Mucosa of stomach (tissue), 1 donor: Measurements from ENCODE around the gene NTM.

Experiments used
- H3K27me3 ChIP-seq: one replicate; pipeline ENCODE4 v1.7.0; 2013; ENCODE audit warnings: mild to moderate bottlenecking, low read length; ENCODE audit not compliant: control insufficient read depth, insufficient read depth
- H3K36me3 ChIP-seq: one replicate; pipeline ENCODE4 v1.7.0; 2013; ENCODE audit warnings: low read length; ENCODE audit not compliant: control insufficient read depth, insufficient read depth
- H3K4me1 ChIP-seq: one replicate; pipeline ENCODE4 v1.7.0; 2013; ENCODE audit warnings: mild to moderate bottlenecking, low read length; ENCODE audit not compliant: control insufficient read depth, insufficient read depth
- H3K4me3 ChIP-seq: one replicate; pipeline ENCODE4 v1.7.0; 2013; ENCODE audit warnings: low read length
- H3K9ac ChIP-seq: one replicate; pipeline ENCODE4 v1.7.0; 2013; ENCODE audit warnings: mild to moderate bottlenecking, low read length, moderate library complexity
- H3K9me3 ChIP-seq: one replicate; pipeline ENCODE4 v1.7.0; 2013; ENCODE audit warnings: mild to moderate bottlenecking, low read length, moderate library complexity; ENCODE audit not compliant: control insufficient read depth
- donor health status: Pancreatic carcinoma.

Gene NTM

DNA sequence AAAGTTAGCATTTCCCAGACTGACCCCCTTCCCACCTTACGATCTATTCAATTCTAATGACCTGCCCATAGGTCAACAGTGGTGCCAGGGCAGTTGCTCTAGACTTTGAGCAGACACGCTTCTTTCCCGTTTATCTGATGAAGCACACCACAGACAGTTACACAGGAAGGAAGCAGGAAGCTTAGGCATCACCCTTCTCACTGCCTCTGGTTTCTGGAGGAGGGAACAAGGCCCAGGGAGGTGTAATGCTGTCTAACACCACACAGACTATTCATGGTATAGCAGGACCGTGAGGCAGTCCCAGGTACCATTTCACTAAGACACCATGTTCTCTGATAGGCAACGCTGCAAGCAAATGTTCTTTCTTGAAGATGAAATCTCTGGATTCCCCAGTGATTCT lies 279.4 kb downstream of the NTM start:
- Histone ChIP-seq H3K4me1 (no peaks in the 10 kb centered on the region), H3K27me3 (no peaks in the 10 kb centered on the region), H3K4me3 (no peak overlapping the region), H3K9ac (no peak overlapping the region), H3K36me3 (no peaks in the 10 kb centered on the region), H3K9me3 (no peaks in the 10 kb centered on the region)

DNA sequence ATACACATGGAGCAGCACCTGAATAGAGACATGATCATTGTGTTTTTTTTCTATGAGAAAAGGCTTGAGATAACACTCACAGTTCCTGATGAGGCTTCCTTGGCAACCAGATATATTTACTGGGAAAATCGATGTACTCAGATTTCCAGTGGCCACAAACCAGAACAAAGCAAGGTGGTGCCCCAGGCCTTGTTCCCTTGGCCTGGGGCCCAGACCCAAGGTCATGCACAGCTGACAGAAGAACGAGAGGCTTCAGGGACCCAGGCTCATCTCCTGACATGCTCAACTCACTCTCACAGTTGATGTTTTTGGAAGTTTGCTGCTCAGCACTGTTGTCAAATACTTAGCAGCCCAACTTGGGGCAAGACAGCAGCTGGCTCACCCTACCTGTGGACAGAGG lies 281.8 kb downstream of the NTM start:
- H3K27me3 ChIP-seq, result peaks cover 4% of the 10 kb centered on the region
- no peaks in the 10 kb centered on the region for H3K4me1 ChIP-seq
- no peaks in the 10 kb centered on the region for H3K36me3 ChIP-seq
- no peak overlapping the region for H3K4me3 ChIP-seq
- H3K9me3 ChIP-seq, result no peaks in the 10 kb centered on the region
- H3K9ac ChIP-seq, result no peak overlapping the region

DNA sequence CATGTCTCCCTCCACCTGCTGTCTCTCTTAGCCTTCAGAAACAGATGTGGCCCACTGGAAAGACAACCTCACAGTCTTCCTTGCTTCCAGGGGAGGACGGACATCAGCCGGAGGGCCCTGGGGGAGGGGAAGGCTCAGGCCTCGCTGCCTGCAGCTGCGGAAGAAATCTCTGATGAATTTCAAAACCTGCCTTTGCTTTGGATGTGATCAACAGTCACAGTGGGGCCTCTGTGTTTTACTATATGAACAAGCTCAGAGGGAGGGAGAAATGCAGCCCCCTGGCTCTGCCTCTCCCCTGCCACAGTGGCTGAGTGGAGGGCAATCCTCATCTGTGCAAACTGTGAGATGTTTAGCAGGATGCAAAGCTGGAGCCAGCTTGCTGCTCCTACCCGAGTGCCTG lies 282.8 kb downstream of the NTM start:
- H3K36me3 ChIP-seq, result no peaks in the 10 kb centered on the region
- no peak overlapping the region for H3K9ac ChIP-seq
- H3K9me3 ChIP-seq, result no peaks in the 10 kb centered on the region
- no peaks in the 10 kb centered on the region for H3K4me1 ChIP-seq
- no peak overlapping the region for H3K4me3 ChIP-seq
- H3K27me3 ChIP-seq, result peaks cover 4% of the 10 kb centered on the region

DNA sequence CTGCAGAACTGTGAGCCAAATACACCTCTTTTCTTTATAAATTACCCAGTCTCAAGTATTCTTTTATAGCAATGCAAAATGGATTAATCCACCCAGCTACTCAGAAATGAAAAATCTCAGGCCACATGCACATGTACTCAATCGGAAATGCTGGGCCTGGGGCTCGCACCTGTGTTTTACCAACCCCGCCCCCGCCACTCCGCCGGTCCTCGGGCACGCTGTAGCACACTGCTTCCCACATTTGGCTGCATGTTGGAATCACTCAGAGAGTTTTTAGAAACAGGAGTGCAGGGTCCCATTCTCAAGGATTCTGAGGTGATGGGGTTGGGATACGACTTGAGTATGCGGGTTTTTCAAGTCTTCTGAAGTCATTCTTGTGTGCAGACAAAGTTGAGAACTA lies 284.4 kb downstream of the NTM start:
- Histone ChIP-seq H3K9ac (no peak overlapping the region), H3K4me3 (no peak overlapping the region), H3K9me3 (no peaks in the 10 kb centered on the region), H3K36me3 (no peaks in the 10 kb centered on the region), H3K27me3 (peaks cover 4% of the 10 kb centered on the region), H3K4me1 (no peaks in the 10 kb centered on the region)

DNA sequence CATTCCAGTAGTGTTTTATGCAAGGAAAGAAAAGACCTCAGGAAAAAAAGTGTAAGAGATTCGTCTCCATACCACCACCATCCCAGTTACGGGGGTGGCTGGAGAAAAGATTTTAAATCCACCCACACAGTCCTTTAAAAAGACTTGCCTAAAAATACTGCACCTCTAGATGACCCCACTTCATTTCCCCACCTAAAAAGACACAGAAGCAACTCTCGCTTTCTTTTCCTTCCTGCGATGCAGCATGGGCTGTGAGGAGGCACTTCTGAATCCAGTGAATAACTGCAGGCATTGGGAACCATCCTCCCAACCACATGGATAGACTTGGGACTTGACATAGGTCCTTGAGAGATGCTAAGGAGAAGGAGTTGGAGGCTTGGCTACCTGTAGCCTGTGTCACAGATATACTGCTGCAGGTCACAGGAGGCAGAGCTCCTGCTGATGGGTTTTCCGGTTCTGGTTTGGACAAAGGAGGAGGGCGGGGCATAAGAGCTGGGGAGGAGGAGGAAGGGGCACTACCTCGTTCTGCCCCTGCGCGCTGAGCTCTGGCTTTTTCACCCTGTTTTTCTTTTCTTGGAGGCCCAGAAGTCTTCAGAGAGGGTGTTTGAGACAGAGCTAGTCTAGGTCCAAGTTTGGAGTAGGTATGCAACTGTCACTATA lies 285.9 kb downstream of the NTM start:
- H3K27me3 ChIP-seq, result peaks cover 4% of the 10 kb centered on the region
- H3K36me3 ChIP-seq, result no peaks in the 10 kb centered on the region

GRCh38 chr11:131656839-131657211 lies 286.4 kb downstream of the NTM start:
- Histone ChIP-seq H3K9me3 (no peaks in the 10 kb centered on the region), H3K36me3 (no peaks in the 10 kb centered on the region), H3K4me3 (no peak overlapping the region), H3K9ac (no peak overlapping the region), H3K27me3 (peaks cover 4% of the 10 kb centered on the region), H3K4me1 (no peaks in the 10 kb centered on the region)

More for the DNA sequence above, 285.9 kb downstream of the NTM start:
- no peaks in the 10 kb centered on the region for H3K9me3 ChIP-seq
- H3K4me1 ChIP-seq, result no peaks in the 10 kb centered on the region
- no peak overlapping the region for H3K4me3 ChIP-seq
- H3K9ac ChIP-seq, result no peak overlapping the region

DNA sequence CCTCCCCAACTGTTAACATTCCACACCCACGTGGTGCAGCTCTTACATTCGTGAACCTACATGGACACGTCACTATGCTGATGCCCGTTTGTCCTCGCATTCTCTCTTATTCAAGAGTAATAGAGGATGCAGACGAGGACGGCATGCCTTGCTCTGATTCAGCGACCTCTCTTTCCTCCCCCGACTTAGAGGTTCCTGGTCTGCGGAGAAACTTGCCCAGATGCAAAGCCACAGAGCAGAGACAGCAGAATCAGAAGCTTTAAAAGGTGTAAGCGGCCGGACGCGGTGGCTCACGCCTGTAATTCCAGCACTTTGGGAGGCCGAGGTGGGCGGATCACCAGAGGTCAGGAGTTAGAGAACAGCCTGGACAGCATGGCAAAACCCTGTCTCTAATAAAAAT lies 288.0 kb downstream of the NTM start:
- Histone ChIP-seq H3K9ac (no peak overlapping the region), H3K27me3 (peaks cover 4% of the 10 kb centered on the region), H3K4me3 (no peak overlapping the region), H3K36me3 (no peaks in the 10 kb centered on the region), H3K4me1 (no peaks in the 10 kb centered on the region), H3K9me3 (no peaks in the 10 kb centered on the region)

DNA sequence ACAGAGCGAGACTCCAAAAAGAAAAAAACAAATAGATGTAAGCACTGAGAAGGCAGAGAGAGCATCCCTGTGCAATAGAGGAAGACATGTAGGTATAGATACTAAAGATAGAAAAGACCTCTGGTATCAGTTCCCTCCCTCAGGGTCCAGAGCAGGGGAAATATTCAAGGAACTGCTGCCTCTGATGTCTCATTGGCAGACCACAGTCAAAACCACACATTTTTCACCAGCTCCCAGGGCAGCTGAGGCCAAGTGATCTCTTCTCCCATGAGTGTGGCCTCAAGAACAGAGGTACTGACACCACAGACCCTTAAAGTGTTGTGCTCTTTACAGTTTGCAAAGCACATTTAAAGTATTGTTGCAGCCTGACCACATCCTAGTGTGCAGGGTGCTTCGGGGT lies 288.5 kb downstream of the NTM start:
- H3K27me3 ChIP-seq, result peaks cover 4% of the 10 kb centered on the region
- no peaks in the 10 kb centered on the region for H3K36me3 ChIP-seq

GRCh38 chr11:131659931-131660330 lies 289.5 kb downstream of the NTM start:
- Histone ChIP-seq H3K4me3 (no peak overlapping the region), H3K9ac (no peak overlapping the region), H3K27me3 (peaks cover 4% of the 10 kb centered on the region), H3K4me1 (no peaks in the 10 kb centered on the region), H3K36me3 (no peaks in the 10 kb centered on the region), H3K9me3 (no peaks in the 10 kb centered on the region)

More for the DNA sequence above, 288.5 kb downstream of the NTM start:
- H3K9ac ChIP-seq, result no peak overlapping the region
- no peak overlapping the region for H3K4me3 ChIP-seq
- H3K4me1 ChIP-seq, result no peaks in the 10 kb centered on the region
- H3K9me3 ChIP-seq, result no peaks in the 10 kb centered on the region

DNA sequence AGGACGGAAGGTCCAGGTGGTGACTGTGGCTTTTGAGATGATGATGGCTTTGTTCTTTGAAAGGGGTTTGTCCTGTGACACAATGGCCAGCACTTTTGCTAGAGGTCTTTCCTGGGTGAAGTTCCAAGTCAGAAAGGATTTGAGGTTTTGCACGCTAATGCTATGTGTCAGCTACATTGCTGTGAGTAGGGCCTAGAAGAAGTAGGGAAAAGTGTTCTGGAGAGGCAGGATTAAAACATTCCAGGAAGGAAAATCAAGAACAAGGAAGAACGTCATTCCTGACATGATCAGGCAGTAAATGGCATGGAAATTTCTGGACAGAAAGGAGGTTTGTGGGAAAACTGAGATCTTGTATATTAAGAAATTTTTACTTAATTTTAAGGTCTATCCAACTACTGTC lies 290.7 kb downstream of the NTM start:
- Histone ChIP-seq H3K9ac (no peak overlapping the region), H3K9me3 (no peaks in the 10 kb centered on the region), H3K4me3 (no peak overlapping the region), H3K36me3 (no peaks in the 10 kb centered on the region), H3K27me3 (no peaks in the 10 kb centered on the region), H3K4me1 (no peaks in the 10 kb centered on the region)

GRCh38 chr11:131662317-131662972 lies 292.0 kb downstream of the NTM start:
- Histone ChIP-seq H3K9ac (no peak overlapping the region), H3K27me3 (no peaks in the 10 kb centered on the region), H3K9me3 (no peaks in the 10 kb centered on the region), H3K4me1 (no peaks in the 10 kb centered on the region), H3K36me3 (no peaks in the 10 kb centered on the region), H3K4me3 (no peak overlapping the region)

GRCh38 chr11:131662993-131663392 lies 292.6 kb downstream of the NTM start:
- Histone ChIP-seq H3K4me3 (no peak overlapping the region), H3K4me1 (no peaks in the 10 kb centered on the region), H3K36me3 (no peaks in the 10 kb centered on the region), H3K9me3 (no peaks in the 10 kb centered on the region), H3K27me3 (no peaks in the 10 kb centered on the region), H3K9ac (no peak overlapping the region)
